Hepatocyte (in vitro differentiated cells): ENCODE data around the gene EFCAB6. TPM values are rescaled to one million over a fixed set of nuclear protein-coding genes. Genes with fewer than 3 reads are reported as not detected.

Experiments
- DNase-seq: peaks from one replicate; pipeline ENCODE4 v3.0.0-alpha.2; 2016; ENCODE audit warnings: low spot score
- H2AFZ ChIP-seq: fragments of 200-600 bp; sonication (generic); 2 replicates; pipeline ENCODE4 v1.6.0; 2016; ENCODE audit warnings: antibody characterized with exemption, mild to moderate bottlenecking
- H3K27ac ChIP-seq: fragments of 200-600 bp; sonication (generic); 2 replicates; pipeline ENCODE4 v1.5.1; 2016; ENCODE audit warnings: mild to moderate bottlenecking
- H3K27me3 ChIP-seq: fragments of 200-600 bp; sonication (generic); 2 replicates; pipeline ENCODE4 v1.6.1; 2016
- H3K36me3 ChIP-seq: fragments of 200-600 bp; sonication (generic); replicated peaks from 2 replicates; pipeline ENCODE4 v1.5.1; 2016; ENCODE audit warnings: low read depth; ENCODE audit not compliant: insufficient read depth
- H3K4me1 ChIP-seq: fragments of 200-600 bp; sonication (generic); 2 replicates; pipeline ENCODE4 v1.5.1; 2016; ENCODE audit warnings: mild to moderate bottlenecking, moderate library complexity; ENCODE audit not compliant: insufficient read depth
- H3K4me2 ChIP-seq: fragments of 200-600 bp; sonication (generic); 2 replicates; pipeline ENCODE4 v1.6.0; 2016
- H3K4me3 ChIP-seq: fragments of 200-600 bp; sonication (generic); 2 replicates; pipeline ENCODE4 v1.5.1; 2016; ENCODE audit warnings: mild to moderate bottlenecking
- H3K79me2 ChIP-seq: fragments of 200-600 bp; sonication (generic); 2 replicates; pipeline ENCODE4 v1.6.0; 2017; ENCODE audit warnings: mild to moderate bottlenecking
- H3K9me2 ChIP-seq: fragments of 200-600 bp; sonication (generic); replicated peaks from 2 replicates; pipeline ENCODE4 v1.6.0; 2017; ENCODE audit warnings: mild to moderate bottlenecking; ENCODE audit not compliant: insufficient read depth
- H3K9me3 ChIP-seq: fragments of 200-600 bp; sonication (generic); 2 replicates; pipeline ENCODE4 v1.5.1; 2016; ENCODE audit warnings: low read depth, mild to moderate bottlenecking
- H4K20me1 ChIP-seq: fragments of 200-600 bp; sonication (generic); 2 replicates; pipeline ENCODE4 v1.6.0; 2016; ENCODE audit warnings: mild to moderate bottlenecking; ENCODE audit not compliant: insufficient read depth, poor library complexity, severe bottlenecking
- EZH2 ChIP-seq: fragments of 200-600 bp; sonication (generic); IDR thresholded peaks from 2 replicates; pipeline ENCODE4 v1.6.1; 2016; ENCODE audit warnings: antibody characterized with exemption, mild to moderate bottlenecking, borderline replicate concordance
- EZH2phosphoT487 ChIP-seq: fragments of 200-600 bp; sonication (generic); IDR thresholded peaks from one replicate; pipeline ENCODE4 v1.6.1; 2018; ENCODE audit warnings: antibody characterized with exemption, mild to moderate bottlenecking, low read depth, moderate library complexity; ENCODE audit not compliant: unreplicated experiment, severe bottlenecking
- WGBS: methylation state at CpG from one replicate; pipeline ENCODE4 v1.1.6; 2016; ENCODE audit warnings: low lambda C conversion rate; ENCODE audit errors: missing lambda C conversion rate; 5-methylcytosine and 5-hydroxymethylcytosine counted together
- polyA plus RNA-seq: library from polyadenylated mRNA; unstranded; fragments of >200 nt; fragmentation: Nextera tagmentation; extraction: Ambion mirVana; gene quantifications from 2 replicates; pipeline ENCODE4 v1.2.1, GENCODE V29; 2016
- total RNA-seq: library from RNA; depleted of rRNA; stranded (reverse); fragments of >200 nt; gene quantifications from 2 replicates; pipeline ENCODE4 v1.2.3, GENCODE V29; 2014
- TF ChIP-seq, protein P1 (sequence below): fragments of 200-600 bp; sonication (generic); IDR thresholded peaks from 2 replicates; pipeline ENCODE4 v1.5.1; 2016; ENCODE audit warnings: antibody characterized with exemption, mild to moderate bottlenecking; ENCODE audit not compliant: poor library complexity

The EFCAB6 gene
- total and polyA plus RNA-seq, 2 experiments from 2014 or later = 0.59 to 2.1 TPM

DNA sequence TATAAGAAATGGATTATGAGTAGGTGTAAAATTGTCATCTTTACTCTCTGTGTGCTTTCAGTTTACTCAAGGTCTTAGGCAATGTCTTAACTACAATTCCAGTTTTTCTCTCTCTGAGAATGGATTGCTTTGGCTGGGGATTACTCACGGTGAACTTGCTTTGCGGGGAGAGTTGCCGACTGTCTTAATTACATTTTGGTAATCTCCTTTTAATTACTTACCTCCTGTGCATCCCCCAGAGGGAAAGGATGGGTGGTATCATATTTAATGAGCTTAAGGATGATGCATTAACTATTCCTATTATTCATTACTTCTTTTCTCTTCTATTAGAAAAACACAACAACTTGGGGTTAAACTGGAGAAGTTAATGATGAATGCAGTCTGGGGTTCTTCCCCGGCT is 240.9 kb downstream of the EFCAB6 start:
- no peak for DNase-seq
- no peak overlapping the region for H2AFZ ChIP-seq
- TF ChIP-seq EZH2 (no peak), EZH2phosphoT487 (no peak)
- TF ChIP-seq, protein P1, sequence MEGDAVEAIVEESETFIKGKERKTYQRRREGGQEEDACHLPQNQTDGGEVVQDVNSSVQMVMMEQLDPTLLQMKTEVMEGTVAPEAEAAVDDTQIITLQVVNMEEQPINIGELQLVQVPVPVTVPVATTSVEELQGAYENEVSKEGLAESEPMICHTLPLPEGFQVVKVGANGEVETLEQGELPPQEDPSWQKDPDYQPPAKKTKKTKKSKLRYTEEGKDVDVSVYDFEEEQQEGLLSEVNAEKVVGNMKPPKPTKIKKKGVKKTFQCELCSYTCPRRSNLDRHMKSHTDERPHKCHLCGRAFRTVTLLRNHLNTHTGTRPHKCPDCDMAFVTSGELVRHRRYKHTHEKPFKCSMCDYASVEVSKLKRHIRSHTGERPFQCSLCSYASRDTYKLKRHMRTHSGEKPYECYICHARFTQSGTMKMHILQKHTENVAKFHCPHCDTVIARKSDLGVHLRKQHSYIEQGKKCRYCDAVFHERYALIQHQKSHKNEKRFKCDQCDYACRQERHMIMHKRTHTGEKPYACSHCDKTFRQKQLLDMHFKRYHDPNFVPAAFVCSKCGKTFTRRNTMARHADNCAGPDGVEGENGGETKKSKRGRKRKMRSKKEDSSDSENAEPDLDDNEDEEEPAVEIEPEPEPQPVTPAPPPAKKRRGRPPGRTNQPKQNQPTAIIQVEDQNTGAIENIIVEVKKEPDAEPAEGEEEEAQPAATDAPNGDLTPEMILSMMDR = no peak
- H3K36me3 ChIP-seq = no peaks in the 10 kb centered on the region
- no peak overlapping the region for H3K4me2 ChIP-seq
- no peak overlapping the region for H3K27ac ChIP-seq
- H3K9me3 ChIP-seq = no peaks in the 10 kb centered on the region
- 42% methylated on average over 4 of the region's 4 CpGs for WGBS
- H3K27me3 ChIP-seq = peaks cover 7% of the 10 kb centered on the region
- no peak overlapping the region for H3K4me3 ChIP-seq
- H4K20me1 ChIP-seq = no peaks in the 10 kb centered on the region
- no peaks in the 10 kb centered on the region for H3K4me1 ChIP-seq
- no peaks in the 10 kb centered on the region for H3K79me2 ChIP-seq
- no peaks in the 10 kb centered on the region for H3K9me2 ChIP-seq

DNA sequence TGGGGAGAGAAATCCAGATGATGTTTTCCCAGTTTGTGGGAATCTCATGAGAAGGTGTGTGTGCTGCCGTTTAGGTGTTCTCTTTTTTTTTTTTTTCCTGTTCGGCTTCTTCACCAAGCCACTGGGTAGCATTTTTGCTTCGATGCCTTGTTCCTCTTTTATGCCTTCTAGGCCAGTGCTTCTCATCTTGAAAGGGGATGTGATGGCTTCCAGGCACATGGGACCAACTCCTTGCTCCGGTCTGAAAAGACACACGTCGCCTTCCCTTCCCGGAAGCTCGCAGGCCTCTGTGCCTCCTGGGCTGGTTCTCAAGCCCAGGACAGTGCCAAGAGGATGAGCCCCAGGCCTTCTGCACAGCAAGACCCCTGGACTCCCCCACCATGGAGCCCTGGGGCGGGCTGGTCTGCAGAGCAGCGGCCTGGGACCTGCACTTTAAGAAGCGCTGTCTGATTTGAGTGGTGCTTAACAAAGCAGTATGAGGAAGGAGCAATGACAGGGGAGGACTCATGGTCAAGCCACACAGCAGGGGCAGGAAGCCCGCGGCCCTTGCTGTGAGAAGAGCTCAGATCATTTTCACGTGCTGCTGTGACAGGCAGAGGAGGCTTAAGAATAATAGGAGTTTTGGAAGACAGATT is 241.5 kb downstream of the EFCAB6 start:
- WGBS = 71% methylated on average over 14 of the region's 14 CpGs
- no peaks in the 10 kb centered on the region for H4K20me1 ChIP-seq
- H3K27ac ChIP-seq = no peak overlapping the region
- H3K9me3 ChIP-seq = no peaks in the 10 kb centered on the region
- DNase-seq = no peak
- H3K9me2 ChIP-seq = no peaks in the 10 kb centered on the region
- H3K4me3 ChIP-seq = no peak overlapping the region
- H3K36me3 ChIP-seq = no peaks in the 10 kb centered on the region
- TF ChIP-seq, protein P1 = no peak
- TF ChIP-seq EZH2phosphoT487 = no peak
- no peaks in the 10 kb centered on the region for H3K79me2 ChIP-seq
- no peak overlapping the region for H3K4me2 ChIP-seq
- no peaks in the 10 kb centered on the region for H3K4me1 ChIP-seq
- peaks cover 7% of the 10 kb centered on the region for H3K27me3 ChIP-seq
- no peak overlapping the region for H2AFZ ChIP-seq

DNA sequence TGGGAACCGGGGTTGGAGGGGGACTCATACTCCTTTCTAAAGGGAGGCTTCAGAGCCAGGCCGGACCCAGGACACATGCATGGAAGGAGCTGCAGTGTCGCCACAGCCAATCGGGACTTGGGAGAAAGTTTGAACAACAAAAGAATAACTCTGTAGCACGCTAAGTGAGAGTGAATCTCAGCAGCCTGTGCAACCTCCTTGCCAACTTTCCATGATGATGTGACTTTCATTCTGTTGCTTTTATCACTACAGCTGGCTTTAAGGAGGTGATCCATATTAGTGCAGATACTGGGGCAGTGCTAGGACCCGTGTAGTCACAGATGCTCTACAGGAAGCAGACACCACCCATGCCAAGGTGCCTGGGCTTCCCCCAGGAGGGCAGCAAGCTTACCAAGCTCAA is 243.0 kb downstream of the EFCAB6 start:
- 92% methylated on average over 6 of the region's 6 CpGs for WGBS
- Histone ChIP-seq H3K27me3 (peaks cover 7% of the 10 kb centered on the region), H3K4me3 (no peak overlapping the region), H3K27ac (no peak overlapping the region), H4K20me1 (no peaks in the 10 kb centered on the region), H3K4me1 (no peaks in the 10 kb centered on the region), H3K9me3 (no peaks in the 10 kb centered on the region), H3K9me2 (no peaks in the 10 kb centered on the region), H2AFZ (no peak overlapping the region), H3K36me3 (no peaks in the 10 kb centered on the region), H3K4me2 (no peak overlapping the region), H3K79me2 (no peaks in the 10 kb centered on the region)
- TF ChIP-seq EZH2phosphoT487 (no peak), EZH2 (no peak)
- TF ChIP-seq, protein P1 = no peak
- no peak for DNase-seq
